Endothelial cell of umbilical vein (primary cell): ENCODE measurements around the gene CPHXL. TPM values are rescaled to one million over a fixed set of nuclear protein-coding genes. Genes with fewer than 3 reads are reported as not detected.

Experiments used
- BruUV-seq: library from RNA; stranded (reverse); fragments of 400-500 nt; replicated peaks from 2 replicates; lab custom pipeline; 2021; lab: Mats Ljungman, UMichigan
- CTCF ChIA-PET: fragments of 300-600, 350-600 bp; sonication (Branson Sonifier 250); formaldehyde crosslinking; loops from one replicate; lab custom pipeline; 2021; ENCODE audit warnings: antibody characterized with exemption, inconsistent platforms; lab: Charles Lee
- POLR2A ChIA-PET: fragments of 300-600, 350-600 bp; sonication (Branson Sonifier 250); formaldehyde crosslinking; loops from one replicate; lab custom pipeline; 2021; ENCODE audit warnings: antibody characterized with exemption, inconsistent platforms; lab: Charles Lee
- DNase-seq: peaks from one replicate; pipeline ENCODE4 v3.0.0-alpha.2; 2011; ENCODE audit warnings: low read depth, low spot score
- FAIRE-seq: peaks from 2 replicates; lab custom pipeline; 2011; peaks lifted over from hg19 to GRCh38; lab: Jason Lieb, UNC
- H2AFZ ChIP-seq: 2 replicates; pipeline ENCODE4 v1.6.0; 2012; ENCODE audit warnings: low read depth, low read length, control low read depth, inconsistent platforms
- H3K27ac ChIP-seq: 2 replicates; pipeline ENCODE4 v1.5.1; 2011; ENCODE audit warnings: low read depth, mild to moderate bottlenecking, control low read depth, low read length, moderate library complexity; ENCODE audit not compliant: insufficient read depth
- H3K27me3 ChIP-seq, 2 experiments: 2 replicates each; pipeline versions ENCODE4 v1.6.0 to v1.6.1; 2011; ENCODE audit warnings: low read length in 2 of 2, mixed read lengths in 1 of 2; ENCODE audit not compliant: control insufficient read depth in 2 of 2, insufficient read depth in 2 of 2
- H3K36me3 ChIP-seq, 2 experiments: 2 replicates in 1 of 2; 3 replicates in 1 of 2; pipeline ENCODE4 v1.5.1; 2011; ENCODE audit warnings: low read length in 2 of 2, mild to moderate bottlenecking in 1 of 2, moderate library complexity in 1 of 2; ENCODE audit not compliant: control insufficient read depth in 2 of 2, insufficient read depth in 2 of 2; ENCODE audit errors: extremely low read depth in 1 of 2
- H3K4me1 ChIP-seq: 3 replicates; pipeline ENCODE4 v1.5.1; 2011; ENCODE audit warnings: mild to moderate bottlenecking, low read length; ENCODE audit not compliant: control insufficient read depth, insufficient read depth; ENCODE audit errors: extremely low read depth
- H3K4me2 ChIP-seq: 2 replicates; pipeline ENCODE4 v1.6.1; 2011; ENCODE audit warnings: low read length, control low read depth, mixed read lengths; ENCODE audit not compliant: insufficient read depth
- H3K4me3 ChIP-seq, 3 experiments: fragments of 200-600 bp in 1 of 3; sonication (generic), shearing (Covaris generic) in 1 of 3; replicated peaks in 1 of 3; 2 replicates each; pipeline ENCODE4 v1.5.1; 2011 to 2016; ENCODE audit warnings: control low read depth in 3 of 3, low read length in 3 of 3, mild to moderate bottlenecking in 2 of 3, inconsistent platforms in 1 of 3, low read depth in 1 of 3, moderate library complexity in 1 of 3; ENCODE audit not compliant: insufficient read depth in 1 of 3
- H3K79me2 ChIP-seq: 2 replicates; pipeline ENCODE4 v1.6.0; 2012; ENCODE audit warnings: low read length, inconsistent platforms; ENCODE audit not compliant: control insufficient read depth, insufficient read depth
- H3K9ac ChIP-seq: replicated peaks from 2 replicates; pipeline ENCODE3; 2011; ENCODE audit warnings: low read length, control low read depth; ENCODE audit not compliant: insufficient read depth; ENCODE audit errors: extremely low read depth
- H3K9me1 ChIP-seq: replicated peaks from 3 replicates; pipeline ENCODE4 v1.6.0; 2011; ENCODE audit warnings: mild to moderate bottlenecking, low read length; ENCODE audit not compliant: control insufficient read depth, insufficient read depth; ENCODE audit errors: extremely low read depth
- H3K9me3 ChIP-seq: replicated peaks from 2 replicates; pipeline ENCODE4 v1.5.1; 2012; ENCODE audit warnings: low read length, inconsistent platforms; ENCODE audit not compliant: control insufficient read depth, insufficient read depth
- H4K20me1 ChIP-seq: replicated peaks from 2 replicates; pipeline ENCODE3; 2011; ENCODE audit warnings: mild to moderate bottlenecking, low read length; ENCODE audit not compliant: control insufficient read depth, insufficient read depth; ENCODE audit errors: extremely low read depth
- CTCF ChIP-seq, 2 donors: IDR thresholded peaks; 1 replicate in 1 of 2; 2 replicates in 1 of 2; pipeline ENCODE4 v1.5.1; 2011; ENCODE audit warnings: low read length in 2 of 2, mild to moderate bottlenecking in 2 of 2, moderate library complexity in 2 of 2, control low read depth in 1 of 2, inconsistent platforms in 1 of 2, low read depth in 1 of 2; ENCODE audit not compliant: insufficient read depth in 1 of 2; ENCODE audit errors: extremely low read depth in 1 of 2
- EZH2 ChIP-seq: IDR thresholded peaks from 2 replicates; pipeline ENCODE4 v1.6.1; 2012; ENCODE audit warnings: borderline replicate concordance, low read depth, mild to moderate bottlenecking, moderate library complexity, low read length, inconsistent platforms; ENCODE audit not compliant: severe bottlenecking
- FOS ChIP-seq: IDR thresholded peaks from 2 replicates; pipeline ENCODE4 v1.6.1; 2011; ENCODE audit warnings: mild to moderate bottlenecking, low read length, moderate library complexity, borderline replicate concordance; ENCODE audit not compliant: insufficient read depth
- GATA2 ChIP-seq: IDR thresholded peaks from 2 replicates; pipeline ENCODE4 v1.7.0; 2011; ENCODE audit warnings: low read depth, mild to moderate bottlenecking, moderate library complexity, mixed read lengths, low read length; ENCODE audit not compliant: insufficient read length, insufficient read depth
- JUN ChIP-seq: IDR thresholded peaks from 2 replicates; pipeline ENCODE4 v1.6.1; 2011; ENCODE audit warnings: borderline replicate concordance, low read depth; ENCODE audit not compliant: insufficient read length, insufficient read depth
- MYC ChIP-seq: IDR thresholded peaks from one replicate; pipeline ENCODE4 v1.6.1; 2011; ENCODE audit warnings: mild to moderate bottlenecking, low read depth, low read length
- POLR2A ChIP-seq: IDR thresholded peaks from 2 replicates; pipeline ENCODE4 v1.6.1; 2012; ENCODE audit warnings: low read depth, mild to moderate bottlenecking, control low read depth, low read length
- POLR2AphosphoS5 ChIP-seq: IDR thresholded peaks from 2 replicates; pipeline ENCODE4 v1.6.1; 2012; ENCODE audit warnings: low read depth, mild to moderate bottlenecking, control low read depth, low read length, moderate library complexity; ENCODE audit not compliant: insufficient read depth
- dilution Hi-C: fragments of 300-500 bp; cut with MboI; formaldehyde crosslinking; loops from one replicate; pipeline ENCODE4 v1.15.0; 2019; ENCODE audit warnings: low sequenced_read_pairs; ENCODE audit not compliant: extremely low pct_ligation_motif_present
- intact Hi-C: fragments of 100-400 bp; cut with micrococcal nuclease; formaldehyde crosslinking; loops from one replicate; pipeline ENCODE4 v1.10.0; 2022
- polyA plus RNA-seq, 4 experiments: library from polyadenylated mRNA; depleted of rRNA in 3 of 4; stranded (reverse) in 3 of 4; unstranded in 1 of 4; fragments of >200 nt; gene quantifications; 2 replicates each; pipeline versions ENCODE4 v1.2.1 to v1.2.3, GENCODE V29; 2011 to 2012; ENCODE audit warnings: missing spikeins in 1 of 4
- total RNA-seq: library from RNA; stranded (reverse); gene quantifications from 2 replicates; pipeline ENCODE4 v1.2.3, GENCODE V29; 2021
- TF ChIP-seq, protein P1 (sequence below): IDR thresholded peaks from 2 replicates; pipeline ENCODE4 v1.6.1; 2011; ENCODE audit not compliant: insufficient read depth, insufficient read length

CPHXL gene
- total and polyA plus RNA-seq, 2 donors (not counting 3 experiments of a cell fraction or from before 2014, with no cell fraction given) = not detected

- H3K4me1 ChIP-seq = no peaks in the 10 kb centered on the region
- H3K79me2 ChIP-seq = no peaks in the 10 kb centered on the region
- POLR2A ChIA-PET = interaction anchor here (0.7 kb wide), 1 partner anchor 1735 kb away, joined by 3 read pairs; no protein-coding TSS in a partner anchor
- no peaks in the 10 kb centered on the region for H3K9me1 ChIP-seq
- no peak overlapping the region for H3K4me3 ChIP-seq
- H3K27ac ChIP-seq = no peak overlapping the region
- H3K9ac ChIP-seq = no peak overlapping the region
- CTCF ChIA-PET = no interaction called here
- DNase-seq (no peak), FAIRE-seq (no peak)
- no peak overlapping the region for H3K4me2 ChIP-seq
- H2AFZ ChIP-seq = no peak overlapping the region
- no peaks in the 10 kb centered on the region for H3K36me3 ChIP-seq
- TF ChIP-seq EZH2 (no peak), POLR2A (no peak), POLR2AphosphoS5 (no peak), MYC (no peak), JUN (no peak), GATA2 (no peak), FOS (no peak), CTCF (IDR thresholded peaks at IDR 0.05; ENCODE audit: extremely low read depth in 1 of 2, insufficient read depth in 1 of 2, low read depth in 1 of 2, low read length in 2 of 2) (no peak)
- TF ChIP-seq, protein P1, sequence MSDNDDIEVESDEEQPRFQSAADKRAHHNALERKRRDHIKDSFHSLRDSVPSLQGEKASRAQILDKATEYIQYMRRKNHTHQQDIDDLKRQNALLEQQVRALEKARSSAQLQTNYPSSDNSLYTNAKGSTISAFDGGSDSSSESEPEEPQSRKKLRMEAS = no peak
- no peaks in the 10 kb centered on the region for H3K9me3 ChIP-seq
- no peaks in the 10 kb centered on the region for H4K20me1 ChIP-seq
- peaks cover 0 to 2% of the 10 kb centered on the region in 2 experiments for H3K27me3 ChIP-seq
- BruUV-seq = no TSS peak
- intact Hi-C loops = no loop called here
- dilution Hi-C loops = no loop called here
Observed at GRCh38 chr16:75750528-75750927, 24.2 kb upstream of the CPHXL start.
